ENCODE results near the gene MICU2.
"Not testable (repeated sequence)": the region's sequence is repeated elsewhere in the genome, so short reads cannot be mapped to it uniquely, and the experiment has no call there.

DNA sequence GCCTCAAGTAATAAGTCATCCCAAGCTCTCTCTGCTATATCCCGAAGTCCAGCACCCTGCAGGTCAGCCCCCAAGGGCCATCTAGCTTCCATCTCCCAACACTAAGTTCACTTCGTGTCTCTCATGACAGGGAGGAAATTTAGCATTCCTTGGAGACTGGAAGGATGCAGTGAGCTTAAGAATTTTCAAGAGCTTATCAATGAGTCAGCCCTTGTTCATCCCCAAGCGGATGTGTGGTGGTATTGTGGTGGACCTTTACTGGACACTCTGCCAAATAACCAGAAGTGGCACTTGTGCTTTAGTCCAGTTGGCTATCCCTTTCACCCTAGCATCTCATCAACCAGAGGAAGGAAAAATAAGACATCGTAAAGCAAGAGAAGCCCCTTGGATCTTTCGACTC lies 15.6 kb downstream of the MICU2 start:
- TF ChIP-seq, protein P1, sequence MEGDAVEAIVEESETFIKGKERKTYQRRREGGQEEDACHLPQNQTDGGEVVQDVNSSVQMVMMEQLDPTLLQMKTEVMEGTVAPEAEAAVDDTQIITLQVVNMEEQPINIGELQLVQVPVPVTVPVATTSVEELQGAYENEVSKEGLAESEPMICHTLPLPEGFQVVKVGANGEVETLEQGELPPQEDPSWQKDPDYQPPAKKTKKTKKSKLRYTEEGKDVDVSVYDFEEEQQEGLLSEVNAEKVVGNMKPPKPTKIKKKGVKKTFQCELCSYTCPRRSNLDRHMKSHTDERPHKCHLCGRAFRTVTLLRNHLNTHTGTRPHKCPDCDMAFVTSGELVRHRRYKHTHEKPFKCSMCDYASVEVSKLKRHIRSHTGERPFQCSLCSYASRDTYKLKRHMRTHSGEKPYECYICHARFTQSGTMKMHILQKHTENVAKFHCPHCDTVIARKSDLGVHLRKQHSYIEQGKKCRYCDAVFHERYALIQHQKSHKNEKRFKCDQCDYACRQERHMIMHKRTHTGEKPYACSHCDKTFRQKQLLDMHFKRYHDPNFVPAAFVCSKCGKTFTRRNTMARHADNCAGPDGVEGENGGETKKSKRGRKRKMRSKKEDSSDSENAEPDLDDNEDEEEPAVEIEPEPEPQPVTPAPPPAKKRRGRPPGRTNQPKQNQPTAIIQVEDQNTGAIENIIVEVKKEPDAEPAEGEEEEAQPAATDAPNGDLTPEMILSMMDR (IDR thresholded peaks at IDR 0.05): not testable (repeated sequence)
- not testable (repeated sequence) for TF ChIP-seq POLR2AphosphoS5 (IDR thresholded peaks at IDR 0.05)
